NT2/D1 (cell line): ENCODE results near the gene PHTF1.
"Not testable (repeated sequence)": the region's sequence is repeated elsewhere in the genome, so short reads cannot be mapped to it uniquely, and the experiment has no call there.

Experiments
- DNase-seq: peaks from one replicate; pipeline ENCODE4 v3.0.0-alpha.2; 2011; ENCODE audit warnings: low read depth, low spot score
- H3K27me3 ChIP-seq: 2 replicates; pipeline ENCODE4 v1.6.0; 2011; ENCODE audit warnings: mild to moderate bottlenecking; ENCODE audit not compliant: insufficient read length, insufficient read depth
- H3K36me3 ChIP-seq: 2 replicates; pipeline ENCODE4 v1.6.1; 2011; ENCODE audit warnings: mild to moderate bottlenecking, low read length, mixed read lengths; ENCODE audit not compliant: insufficient read depth, insufficient read length
- H3K4me1 ChIP-seq: 2 replicates; pipeline ENCODE4 v1.5.1; 2011; ENCODE audit not compliant: insufficient read depth, insufficient read length
- H3K4me3 ChIP-seq: 2 replicates; pipeline ENCODE4 v1.5.1; 2011; ENCODE audit warnings: low read depth; ENCODE audit not compliant: insufficient read length
- H3K9ac ChIP-seq: 2 replicates; pipeline ENCODE4 v1.6.0; 2011; ENCODE audit warnings: low read depth; ENCODE audit not compliant: insufficient read length
- H3K9me3 ChIP-seq: 2 replicates; pipeline ENCODE4 v1.5.1; 2011; ENCODE audit warnings: mild to moderate bottlenecking, low read length; ENCODE audit not compliant: insufficient read depth
- SUZ12 ChIP-seq: IDR thresholded peaks from 2 replicates; pipeline ENCODE4 v1.6.1; 2011; ENCODE audit not compliant: insufficient read length, insufficient read depth; ENCODE audit errors: extremely low read depth
- YY1 ChIP-seq: IDR thresholded peaks from 2 replicates; pipeline ENCODE4 v1.6.1; 2011; ENCODE audit not compliant: insufficient read length, insufficient read depth
- ZNF274 ChIP-seq: IDR thresholded peaks from 2 replicates; pipeline ENCODE4 v1.6.1; 2011; ENCODE audit warnings: mild to moderate bottlenecking, low read depth, low read length

Gene PHTF1

GRCh38 chr1:113758631-113759332 is 504 bp downstream of the PHTF1 start:
- Histone ChIP-seq H3K9ac (peak overlapping the region; percentile 84), H3K36me3 (peaks cover 28% of the 10 kb centered on the region), H3K27me3 (no peaks in the 10 kb centered on the region), H3K4me3 (peak overlapping the region; percentile 55), H3K4me1 (no peaks in the 10 kb centered on the region), H3K9me3 (no peaks in the 10 kb centered on the region)
- peak; percentile 69 for DNase-seq
- TF ChIP-seq YY1 (no peak), ZNF274 (no peak), SUZ12 (no peak)

- no peak for DNase-seq
- Histone ChIP-seq H3K4me1 (no peaks in the 10 kb centered on the region), H3K27me3 (no peaks in the 10 kb centered on the region), H3K36me3 (peaks cover 33% of the 10 kb centered on the region), H3K9me3 (no peaks in the 10 kb centered on the region), H3K9ac (no peak overlapping the region), H3K4me3 (no peak overlapping the region)
- TF ChIP-seq ZNF274 (no peak), YY1 (no peak), SUZ12 (no peak)
Observed at GRCh38 chr1:113756461-113756860, 2.8 kb downstream of the PHTF1 start.

GRCh38 chr1:113753333-113753732 is 6.0 kb downstream of the PHTF1 start:
- H3K4me3 ChIP-seq, H3K9ac ChIP-seq, H3K4me1 ChIP-seq, H3K9me3 ChIP-seq, H3K27me3 ChIP-seq, DNase-seq: not testable (repeated sequence)
- H3K36me3 ChIP-seq: peaks cover 44% of the 10 kb centered on the region

GRCh38 chr1:113751516-113751915 is 7.8 kb downstream of the PHTF1 start:
- Histone ChIP-seq H3K4me1 (no peaks in the 10 kb centered on the region), H3K9me3 (no peaks in the 10 kb centered on the region), H3K9ac (no peak overlapping the region), H3K4me3 (no peak overlapping the region), H3K36me3 (peaks cover 43% of the 10 kb centered on the region), H3K27me3 (no peaks in the 10 kb centered on the region)
- DNase-seq: no peak
- TF ChIP-seq SUZ12 (no peak), ZNF274 (no peak), YY1 (no peak)

- H3K27me3 ChIP-seq: no peaks in the 10 kb centered on the region
- TF ChIP-seq YY1: no peak
- no peak for DNase-seq
- no peaks in the 10 kb centered on the region for H3K4me1 ChIP-seq
- no peak overlapping the region for H3K4me3 ChIP-seq
- peaks cover 44% of the 10 kb centered on the region for H3K36me3 ChIP-seq
- H3K9ac ChIP-seq: no peak overlapping the region
- peaks cover 3% of the 10 kb centered on the region; the same call in 1 of the 2 replicates for H3K9me3 ChIP-seq
Observed at GRCh38 chr1:113751114-113751513, 8.2 kb downstream of the PHTF1 start.

GRCh38 chr1:113749402-113749801 is 9.9 kb downstream of the PHTF1 start:
- peaks cover 35% of the 10 kb centered on the region for H3K36me3 ChIP-seq
- H3K9ac ChIP-seq: no peak overlapping the region
- no peaks in the 10 kb centered on the region for H3K27me3 ChIP-seq
- TF ChIP-seq YY1: no peak
- no peak for TF ChIP-seq SUZ12
- no peak for TF ChIP-seq ZNF274
- peaks cover 3% of the 10 kb centered on the region; the same call in 1 of the 2 replicates for H3K9me3 ChIP-seq
- H3K4me1 ChIP-seq: no peaks in the 10 kb centered on the region
- DNase-seq: no peak
- H3K4me3 ChIP-seq: no peak overlapping the region

GRCh38 chr1:113747376-113747775 is 11.9 kb downstream of the PHTF1 start:
- TF ChIP-seq ZNF274 (no peak), YY1 (no peak), SUZ12 (no peak)
- no peaks in the 10 kb centered on the region for H3K27me3 ChIP-seq
- H3K9ac ChIP-seq: no peak overlapping the region
- DNase-seq: no peak
- H3K36me3 ChIP-seq: peaks cover 32% of the 10 kb centered on the region
- H3K4me3 ChIP-seq: no peak overlapping the region
- H3K4me1 ChIP-seq: no peaks in the 10 kb centered on the region
- peaks cover 3% of the 10 kb centered on the region; the same call in 1 of the 2 replicates for H3K9me3 ChIP-seq

- peaks cover 34% of the 10 kb centered on the region for H3K36me3 ChIP-seq
- DNase-seq: no peak
- H3K4me1 ChIP-seq: no peaks in the 10 kb centered on the region
- peaks cover 3% of the 10 kb centered on the region; the same call in 1 of the 2 replicates for H3K9me3 ChIP-seq
- no peaks in the 10 kb centered on the region for H3K27me3 ChIP-seq
- TF ChIP-seq ZNF274 (no peak), YY1 (no peak), SUZ12 (no peak)
- H3K9ac ChIP-seq: no peak overlapping the region
- no peak overlapping the region for H3K4me3 ChIP-seq
Observed at GRCh38 chr1:113745425-113745824, 13.9 kb downstream of the PHTF1 start.
